Calu3 (cell line): ENCODE data around the gene ATP8A1. TPM values are rescaled to one million over a fixed set of nuclear protein-coding genes. Genes with fewer than 3 reads are reported as not detected.

ENCODE experiments used
- BruUV-seq: library from RNA; stranded (reverse); fragments of 400-500 nt; replicated peaks from 2 replicates; lab custom pipeline; 2021; lab: Mats Ljungman, UMichigan
- CTCF ChIA-PET: fragments of 300-600 bp; sonication (Branson Sonifier 250); formaldehyde crosslinking; loops from one replicate; lab custom pipeline; 2022; ENCODE audit warnings: antibody characterized with exemption; lab: Charles Lee
- DNase-seq: peaks from one replicate; pipeline ENCODE4 v3.0.0; 2022
- H3K27ac Mint-ChIP-seq: one replicate; pipeline ENCODE4 v1.8.0; 2022; ENCODE audit warnings: mixed read lengths; ENCODE audit not compliant: unreplicated experiment
- H3K27me3 Mint-ChIP-seq: one replicate; pipeline ENCODE4 v1.8.0; 2022; ENCODE audit warnings: mixed read lengths; ENCODE audit not compliant: unreplicated experiment
- H3K36me3 Mint-ChIP-seq: one replicate; pipeline ENCODE4 v1.8.0; 2022; ENCODE audit warnings: mild to moderate bottlenecking, moderate library complexity, mixed read lengths; ENCODE audit not compliant: insufficient read depth, unreplicated experiment
- H3K4me1 Mint-ChIP-seq: one replicate; pipeline ENCODE4 v1.8.0; 2022; ENCODE audit warnings: mild to moderate bottlenecking, low read depth, mixed read lengths; ENCODE audit not compliant: unreplicated experiment
- H3K4me3 Mint-ChIP-seq: one replicate; pipeline ENCODE4 v1.8.0; 2022; ENCODE audit warnings: mild to moderate bottlenecking, low read depth, moderate library complexity, mixed read lengths; ENCODE audit not compliant: unreplicated experiment
- H3K9me3 Mint-ChIP-seq: one replicate; pipeline ENCODE4 v1.8.0; 2022; ENCODE audit warnings: low read depth, mixed read lengths; ENCODE audit not compliant: unreplicated experiment
- intact Hi-C: fragments of 100-400 bp; cut with micrococcal nuclease; formaldehyde crosslinking; loops from one replicate; pipeline ENCODE4 v1.10.0; 2022; ENCODE audit not compliant: unreplicated experiment
- total RNA-seq: library from RNA; stranded (reverse); gene quantifications from 2 replicates; pipeline ENCODE4 v1.2.3, GENCODE V29; 2022
- TF ChIP-seq, protein P1 (sequence below): fragments of 200-600 bp; IDR thresholded peaks from one replicate; pipeline ENCODE4 v1.8.0; 2022; ENCODE audit warnings: antibody characterized with exemption; ENCODE audit not compliant: unreplicated experiment

Gene ATP8A1
- total RNA-seq, 1 experiment from 2014 or later = 0.76 TPM

DNA sequence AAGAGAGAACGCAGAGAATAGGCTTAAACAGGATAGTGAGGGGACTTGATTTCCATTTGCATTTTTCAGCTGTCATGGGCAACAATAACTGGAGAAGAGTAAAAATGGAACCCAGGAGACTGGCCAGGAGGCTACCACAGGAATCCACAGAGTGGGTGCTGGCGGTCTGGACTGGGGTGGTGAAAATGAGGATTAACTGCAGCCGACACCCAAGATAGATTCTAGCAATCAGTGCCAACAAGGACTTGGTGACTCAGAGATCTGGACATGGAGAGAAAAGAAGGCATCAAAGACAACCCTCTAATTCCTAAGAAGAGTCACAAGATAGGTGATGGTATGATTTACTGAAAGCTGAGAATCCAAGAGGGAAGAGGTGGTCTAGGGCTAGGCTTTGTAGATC lies 102.8 kb downstream of the ATP8A1 start:
- Mint-ChIP-seq H3K4me3 (no peak overlapping the region), H3K9me3 (no peaks in the 10 kb centered on the region), H3K27me3 (no peaks in the 10 kb centered on the region), H3K27ac (no peak overlapping the region), H3K4me1 (no peaks in the 10 kb centered on the region), H3K36me3 (no peaks in the 10 kb centered on the region)
- TF ChIP-seq, protein P1, sequence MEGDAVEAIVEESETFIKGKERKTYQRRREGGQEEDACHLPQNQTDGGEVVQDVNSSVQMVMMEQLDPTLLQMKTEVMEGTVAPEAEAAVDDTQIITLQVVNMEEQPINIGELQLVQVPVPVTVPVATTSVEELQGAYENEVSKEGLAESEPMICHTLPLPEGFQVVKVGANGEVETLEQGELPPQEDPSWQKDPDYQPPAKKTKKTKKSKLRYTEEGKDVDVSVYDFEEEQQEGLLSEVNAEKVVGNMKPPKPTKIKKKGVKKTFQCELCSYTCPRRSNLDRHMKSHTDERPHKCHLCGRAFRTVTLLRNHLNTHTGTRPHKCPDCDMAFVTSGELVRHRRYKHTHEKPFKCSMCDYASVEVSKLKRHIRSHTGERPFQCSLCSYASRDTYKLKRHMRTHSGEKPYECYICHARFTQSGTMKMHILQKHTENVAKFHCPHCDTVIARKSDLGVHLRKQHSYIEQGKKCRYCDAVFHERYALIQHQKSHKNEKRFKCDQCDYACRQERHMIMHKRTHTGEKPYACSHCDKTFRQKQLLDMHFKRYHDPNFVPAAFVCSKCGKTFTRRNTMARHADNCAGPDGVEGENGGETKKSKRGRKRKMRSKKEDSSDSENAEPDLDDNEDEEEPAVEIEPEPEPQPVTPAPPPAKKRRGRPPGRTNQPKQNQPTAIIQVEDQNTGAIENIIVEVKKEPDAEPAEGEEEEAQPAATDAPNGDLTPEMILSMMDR = no peak
- CTCF ChIA-PET = no interaction called here
- no TSS peak for BruUV-seq
- DNase-seq = no peak
- intact Hi-C loops = no loop called here

DNA sequence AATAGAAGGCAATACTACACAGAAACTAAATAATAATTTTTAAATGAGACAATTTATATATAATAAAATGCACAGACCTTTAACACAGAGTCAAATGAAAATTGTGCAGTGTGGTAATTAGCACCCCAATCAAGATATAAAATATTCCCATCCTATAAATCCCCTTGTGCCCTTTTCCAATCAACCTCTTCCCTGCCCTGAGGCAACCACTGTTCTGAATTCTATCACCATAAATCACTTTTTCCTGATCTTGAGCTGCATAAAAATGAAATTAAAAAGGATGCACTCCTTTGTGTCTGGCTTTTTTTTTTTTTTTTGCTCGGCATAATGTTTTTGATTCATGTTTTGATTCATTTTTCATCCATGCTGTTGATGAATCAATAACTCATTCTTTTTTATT lies 107.0 kb downstream of the ATP8A1 start:
- BruUV-seq = no TSS peak
- no peaks in the 10 kb centered on the region for H3K36me3 Mint-ChIP-seq
- no peaks in the 10 kb centered on the region for H3K9me3 Mint-ChIP-seq
- no peak for DNase-seq
- no peaks in the 10 kb centered on the region for H3K4me1 Mint-ChIP-seq
- no peak overlapping the region for H3K4me3 Mint-ChIP-seq
- H3K27me3 Mint-ChIP-seq = no peaks in the 10 kb centered on the region
- intact Hi-C loops = no loop called here
- CTCF ChIA-PET = interaction anchor here (0.7 kb wide), 1 partner anchor 329 kb away, joined by 3 read pairs; no protein-coding TSS in a partner anchor
- H3K27ac Mint-ChIP-seq = no peak overlapping the region
- TF ChIP-seq, protein P1 = no peak

DNA sequence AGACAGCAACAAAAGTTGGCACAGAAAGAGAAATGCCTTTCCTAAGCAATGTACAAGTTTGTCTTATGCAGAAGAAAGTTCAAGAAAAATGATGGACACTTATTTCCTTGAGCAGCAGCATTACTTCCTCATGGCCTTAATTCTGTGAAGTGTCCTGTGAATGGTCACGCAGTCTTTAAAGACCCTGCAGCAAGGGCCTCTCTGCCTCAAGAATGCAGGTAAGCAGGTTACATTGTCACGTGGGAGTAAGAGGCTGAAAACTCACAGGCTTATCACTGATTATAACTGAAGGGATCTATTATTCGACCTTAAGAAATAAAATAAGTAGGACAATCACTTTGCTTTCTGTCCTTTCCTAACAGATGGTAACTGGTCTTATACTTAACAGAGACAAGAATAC lies 109.1 kb downstream of the ATP8A1 start:
- Mint-ChIP-seq H3K4me1 (no peaks in the 10 kb centered on the region), H3K4me3 (no peak overlapping the region), H3K9me3 (no peaks in the 10 kb centered on the region), H3K27me3 (no peaks in the 10 kb centered on the region), H3K27ac (no peak overlapping the region), H3K36me3 (no peaks in the 10 kb centered on the region)
- DNase-seq = no peak
- no TSS peak for BruUV-seq
- intact Hi-C loops = no loop called here
- TF ChIP-seq, protein P1 = no peak
- CTCF ChIA-PET = no interaction called here

DNA sequence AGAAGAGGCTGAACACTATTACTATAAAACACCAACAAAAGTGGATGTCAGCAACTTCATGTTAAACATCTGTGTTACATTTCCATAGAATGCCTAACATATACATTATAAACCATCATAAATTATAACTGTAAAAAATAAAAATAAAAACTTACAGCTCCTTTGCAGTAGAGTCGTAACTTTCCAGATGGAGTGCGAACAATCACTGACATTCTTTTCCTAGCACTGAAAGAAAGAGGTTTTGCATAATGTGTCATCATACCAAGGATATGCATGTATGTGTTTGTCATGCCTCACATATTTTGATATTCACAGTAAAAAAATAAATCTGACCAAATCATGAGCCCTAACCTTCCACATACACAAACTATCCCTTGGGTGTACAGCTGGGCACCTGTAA lies 113.1 kb downstream of the ATP8A1 start:
- intact Hi-C loops = no loop called here
- CTCF ChIA-PET = no interaction called here
- Mint-ChIP-seq H3K9me3 (no peaks in the 10 kb centered on the region), H3K27ac (no peak overlapping the region), H3K4me1 (no peaks in the 10 kb centered on the region), H3K36me3 (no peaks in the 10 kb centered on the region), H3K4me3 (no peak overlapping the region), H3K27me3 (no peaks in the 10 kb centered on the region)
- TF ChIP-seq, protein P1 = no peak
- DNase-seq = no peak
- no TSS peak for BruUV-seq
